ENCODE measurements around the gene OLFM1. TPM values are rescaled to one million over a fixed set of nuclear protein-coding genes. Genes with fewer than 3 reads are reported as not detected.

Gene OLFM1
- total RNA-seq, 1 donor from 2014 or later = 5.5 TPM

DNA sequence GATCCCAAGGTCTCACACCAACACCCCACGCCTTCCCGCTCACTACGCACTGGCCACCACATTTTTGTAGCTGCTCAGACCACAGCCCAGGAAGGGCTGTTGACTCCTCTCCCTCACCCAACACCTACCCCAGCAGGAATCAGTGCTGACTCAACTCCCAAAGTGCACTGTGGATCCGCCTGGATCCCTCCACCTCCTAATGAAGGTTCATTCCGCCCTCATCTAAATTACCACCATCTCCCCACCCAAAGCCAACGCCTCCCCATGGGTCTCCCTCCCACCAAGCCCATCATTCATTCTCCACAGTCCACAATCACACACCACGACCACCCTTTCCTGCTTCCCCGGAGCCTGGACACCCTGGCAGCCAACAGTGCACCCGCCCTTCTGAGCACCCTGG is 57.8 kb downstream of the OLFM1 start:
- Mint-ChIP-seq H3K4me3 (ENCODE audit: unreplicated experiment) (no peak overlapping the region), H3K27ac (ENCODE audit: unreplicated experiment) (peak overlapping the region; percentile 62), H3K4me1 (ENCODE audit: low read depth, unreplicated experiment) (no peaks in the 10 kb centered on the region), H3K27me3 (ENCODE audit: low read depth, unreplicated experiment) (peaks cover 44% of the 10 kb centered on the region), H3K9me3 (ENCODE audit: unreplicated experiment) (peaks cover 6% of the 10 kb centered on the region), H3K36me3 (ENCODE audit: low read depth, unreplicated experiment) (no peaks in the 10 kb centered on the region)
- TF ChIP-seq EZH2 (IDR thresholded peaks at IDR 0.05; ENCODE audit: insufficient read depth, low read length) = no peak
- no peak for TF ChIP-seq CTCF (IDR thresholded peaks at IDR 0.05; ENCODE audit: insufficient read depth, low read depth, low read length)
- Histone ChIP-seq H3K9ac (ENCODE audit: low read length) (no peak overlapping the region), H3K79me2 (ENCODE audit: insufficient read depth, low read length) (no peaks in the 10 kb centered on the region), H3K4me2 (ENCODE audit: low read length) (no peak overlapping the region), H3K36me3 (ENCODE audit: insufficient read depth, low read length) (no peaks in the 10 kb centered on the region), H4K20me1 (ENCODE audit: insufficient read depth, low read length) (no peaks in the 10 kb centered on the region), H3K4me1 (ENCODE audit: insufficient read depth, low read length) (no peaks in the 10 kb centered on the region), H2AFZ (ENCODE audit: low read depth, low read length) (no peak overlapping the region), H3K4me3 (ENCODE audit: insufficient read depth, low read depth, low read length) (no peak overlapping the region), H3K9me3 (ENCODE audit: insufficient read depth, low read depth, low read length) (peaks cover 5% of the 10 kb centered on the region), H3K27ac (ENCODE audit: low read depth, low read length) (no peak overlapping the region), H3K27me3 (ENCODE audit: insufficient read depth, low read length) (no peaks in the 10 kb centered on the region)
- DNase-seq (ENCODE audit: low read depth) (no peak), FAIRE-seq (no peak)

GRCh38 chr9:135146241-135146640 is 58.8 kb downstream of the OLFM1 start:
- no peak for FAIRE-seq
- no peaks in the 10 kb centered on the region for H3K36me3 ChIP-seq (ENCODE audit: insufficient read depth, low read length)
- TF ChIP-seq EZH2 (IDR thresholded peaks at IDR 0.05; ENCODE audit: insufficient read depth, low read length) (no peak), CTCF (IDR thresholded peaks at IDR 0.05; ENCODE audit: insufficient read depth, low read depth, low read length) (no peak)

DNA sequence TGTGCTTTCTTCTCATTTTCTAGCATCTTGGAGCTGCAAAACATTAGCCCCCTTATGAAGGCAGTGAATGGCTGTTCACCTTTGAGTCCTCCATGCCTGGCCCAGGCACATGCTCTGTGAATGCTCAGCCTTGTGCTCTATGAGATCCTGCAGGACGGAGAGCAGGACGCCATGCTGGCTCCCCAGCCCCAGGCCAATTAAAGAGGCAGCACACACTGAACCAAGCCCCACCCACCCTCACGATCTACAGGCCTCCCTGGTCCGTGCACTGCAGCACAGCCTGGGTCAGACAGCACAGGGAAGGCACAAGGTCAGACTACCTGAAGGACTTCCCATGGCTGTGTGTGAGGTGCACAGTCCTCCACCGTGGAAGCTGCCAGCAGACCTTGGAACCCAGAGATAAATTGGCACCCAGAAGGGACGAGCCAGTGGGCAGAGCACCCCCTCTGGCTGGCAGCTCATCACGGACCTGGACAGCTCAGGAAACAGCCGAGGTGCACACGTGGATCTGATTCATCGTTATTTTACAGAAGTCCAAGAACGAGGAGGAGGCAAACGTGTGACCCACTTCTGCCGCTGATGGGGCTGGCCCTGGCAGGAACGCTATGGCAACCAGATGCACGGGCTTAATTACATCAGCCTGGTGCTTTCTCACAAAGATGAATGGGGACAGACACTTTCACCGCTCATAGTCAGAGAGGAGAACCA is 59.5 kb downstream of the OLFM1 start:
- Mint-ChIP-seq H3K27ac (ENCODE audit: unreplicated experiment) (no peak overlapping the region), H3K36me3 (ENCODE audit: low read depth, unreplicated experiment) (no peaks in the 10 kb centered on the region), H3K9me3 (ENCODE audit: unreplicated experiment) (peaks cover 8% of the 10 kb centered on the region), H3K4me1 (ENCODE audit: low read depth, unreplicated experiment) (no peaks in the 10 kb centered on the region), H3K4me3 (ENCODE audit: unreplicated experiment) (no peak overlapping the region), H3K27me3 (ENCODE audit: low read depth, unreplicated experiment) (peaks cover 51% of the 10 kb centered on the region)
- H3K27ac ChIP-seq (ENCODE audit: low read depth, low read length) = no peak overlapping the region
- H3K4me1 ChIP-seq (ENCODE audit: insufficient read depth, low read length) = no peaks in the 10 kb centered on the region
- no peak overlapping the region for H3K4me2 ChIP-seq (ENCODE audit: low read length)
- H4K20me1 ChIP-seq (ENCODE audit: insufficient read depth, low read length) = no peaks in the 10 kb centered on the region
- H3K4me3 ChIP-seq (ENCODE audit: insufficient read depth, low read depth, low read length) = no peak overlapping the region
- peaks cover 3% of the 10 kb centered on the region for H3K9me3 ChIP-seq (ENCODE audit: insufficient read depth, low read depth, low read length)
- no peak overlapping the region for H2AFZ ChIP-seq (ENCODE audit: low read depth, low read length)
- no peaks in the 10 kb centered on the region for H3K36me3 ChIP-seq (ENCODE audit: insufficient read depth, low read length)
- TF ChIP-seq CTCF (IDR thresholded peaks at IDR 0.05; ENCODE audit: insufficient read depth, low read depth, low read length) (no peak), EZH2 (IDR thresholded peaks at IDR 0.05; ENCODE audit: insufficient read depth, low read length) (no peak)
- DNase-seq (ENCODE audit: low read depth) (no peak), FAIRE-seq (no peak)
- no peak overlapping the region for H3K9ac ChIP-seq (ENCODE audit: low read length)
- H3K27me3 ChIP-seq (ENCODE audit: insufficient read depth, low read length) = no peaks in the 10 kb centered on the region
- no peaks in the 10 kb centered on the region for H3K79me2 ChIP-seq (ENCODE audit: insufficient read depth, low read length)

More at GRCh38 chr9:135146241-135146640, 58.8 kb downstream of the OLFM1 start:
- Histone ChIP-seq H3K9ac (ENCODE audit: low read length) (no peak overlapping the region), H3K27ac (ENCODE audit: low read depth, low read length) (no peak overlapping the region), H4K20me1 (ENCODE audit: insufficient read depth, low read length) (no peaks in the 10 kb centered on the region), H3K9me3 (ENCODE audit: insufficient read depth, low read depth, low read length) (peaks cover 3% of the 10 kb centered on the region), H3K4me3 (ENCODE audit: insufficient read depth, low read depth, low read length) (no peak overlapping the region), H3K4me2 (ENCODE audit: low read length) (no peak overlapping the region), H3K79me2 (ENCODE audit: insufficient read depth, low read length) (no peaks in the 10 kb centered on the region), H2AFZ (ENCODE audit: low read depth, low read length) (no peak overlapping the region), H3K4me1 (ENCODE audit: insufficient read depth, low read length) (no peaks in the 10 kb centered on the region), H3K27me3 (ENCODE audit: insufficient read depth, low read length) (no peaks in the 10 kb centered on the region)
- DNase-seq (ENCODE audit: low read depth) = no peak
- peaks cover 48% of the 10 kb centered on the region for H3K27me3 Mint-ChIP-seq (ENCODE audit: low read depth, unreplicated experiment)
- no peak overlapping the region for H3K27ac Mint-ChIP-seq (ENCODE audit: unreplicated experiment)
- peaks cover 8% of the 10 kb centered on the region for H3K9me3 Mint-ChIP-seq (ENCODE audit: unreplicated experiment)
- no peaks in the 10 kb centered on the region for H3K36me3 Mint-ChIP-seq (ENCODE audit: low read depth, unreplicated experiment)
- H3K4me1 Mint-ChIP-seq (ENCODE audit: low read depth, unreplicated experiment) = no peaks in the 10 kb centered on the region
- no peak overlapping the region for H3K4me3 Mint-ChIP-seq (ENCODE audit: unreplicated experiment)

Data from astrocyte (in vitro differentiated cells and primary cell).